CD1c-positive myeloid dendritic cell (primary cell): ENCODE measurements around the gene KRTCAP2.
"Not testable (repeated sequence)": the region's sequence is repeated elsewhere in the genome, so short reads cannot be mapped to it uniquely, and the experiment has no call there.

Experiments used
- DNase-seq: peaks from one replicate; pipeline ENCODE4 v3.0.0-alpha.2; 2016; ENCODE audit errors: extremely low spot score

Gene KRTCAP2

GRCh38 chr1:155199792-155200191 lies 26.7 kb upstream of the KRTCAP2 start:
- DNase-seq: no peak

- no peak for DNase-seq
Observed at GRCh38 chr1:155198547-155198906, 25.4 kb upstream of the KRTCAP2 start.

GRCh38 chr1:155197901-155198546 lies 24.9 kb upstream of the KRTCAP2 start:
- no peak for DNase-seq

GRCh38 chr1:155196893-155197638 lies 24.0 kb upstream of the KRTCAP2 start:
- DNase-seq: no peak

- no peak for DNase-seq
Observed at GRCh38 chr1:155196103-155196892, 23.2 kb upstream of the KRTCAP2 start.

GRCh38 chr1:155195201-155196102 lies 22.3 kb upstream of the KRTCAP2 start:
- DNase-seq: no peak

GRCh38 chr1:155193991-155194240 lies 20.8 kb upstream of the KRTCAP2 start:
- DNase-seq: not testable (repeated sequence)

GRCh38 chr1:155193275-155193990 lies 20.3 kb upstream of the KRTCAP2 start:
- peak; percentile 87 for DNase-seq

GRCh38 chr1:155192346-155193274 lies 19.5 kb upstream of the KRTCAP2 start:
- no peak for DNase-seq

GRCh38 chr1:155191904-155192303 lies 18.8 kb upstream of the KRTCAP2 start:
- DNase-seq: no peak

GRCh38 chr1:155189926-155190325 lies 16.8 kb upstream of the KRTCAP2 start:
- not testable (repeated sequence) for DNase-seq

GRCh38 chr1:155188268-155188667 lies 15.2 kb upstream of the KRTCAP2 start:
- no peak for DNase-seq

GRCh38 chr1:155187456-155187891 lies 14.4 kb upstream of the KRTCAP2 start:
- DNase-seq: no peak

- no peak for DNase-seq
Observed at GRCh38 chr1:155186794-155187455, 13.8 kb upstream of the KRTCAP2 start.

- no peak for DNase-seq
Observed at GRCh38 chr1:155186067-155186793, 13.1 kb upstream of the KRTCAP2 start.

- DNase-seq: no peak
Observed at GRCh38 chr1:155185783-155186066, 12.6 kb upstream of the KRTCAP2 start.

- DNase-seq: peak; percentile 91
Observed at GRCh38 chr1:155184835-155185782, 12.0 kb upstream of the KRTCAP2 start.

GRCh38 chr1:155184351-155184811 lies 11.3 kb upstream of the KRTCAP2 start:
- DNase-seq: no peak
